DMS114 treated with DMSO at 0.1 percent for 48 hours (cell line): ENCODE measurements around the gene CSNK1E.

Experiments
- DNase-seq: peaks from one replicate; lab custom pipeline; 2025; ENCODE audit not compliant: unreplicated experiment; lab: John Stamatoyannopoulos, UW

CSNK1E gene

DNA sequence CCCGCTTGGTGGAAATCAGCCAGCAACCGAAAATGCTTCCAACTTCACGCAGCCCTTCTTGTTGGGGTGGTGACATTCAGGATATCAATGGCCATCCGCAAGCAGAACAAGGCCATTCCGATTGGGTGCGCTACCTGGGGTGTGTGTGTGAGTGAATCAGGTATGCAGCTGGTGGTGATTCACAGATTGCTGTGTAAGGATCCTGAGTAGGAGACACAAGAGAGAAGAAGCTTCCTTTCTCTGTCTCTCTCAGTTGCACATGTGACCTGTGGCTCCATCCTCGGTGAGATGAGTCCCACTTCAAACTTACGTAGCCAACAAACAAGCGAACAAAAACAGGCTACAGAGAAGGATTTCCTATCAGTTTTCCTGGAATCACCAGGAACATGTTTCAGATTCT, 34.8 kb downstream of the CSNK1E start:
- no peak for DNase-seq

GRCh38 chr22:38276166-38276565, 41.1 kb downstream of the CSNK1E start:
- DNase-seq: no peak

DNA sequence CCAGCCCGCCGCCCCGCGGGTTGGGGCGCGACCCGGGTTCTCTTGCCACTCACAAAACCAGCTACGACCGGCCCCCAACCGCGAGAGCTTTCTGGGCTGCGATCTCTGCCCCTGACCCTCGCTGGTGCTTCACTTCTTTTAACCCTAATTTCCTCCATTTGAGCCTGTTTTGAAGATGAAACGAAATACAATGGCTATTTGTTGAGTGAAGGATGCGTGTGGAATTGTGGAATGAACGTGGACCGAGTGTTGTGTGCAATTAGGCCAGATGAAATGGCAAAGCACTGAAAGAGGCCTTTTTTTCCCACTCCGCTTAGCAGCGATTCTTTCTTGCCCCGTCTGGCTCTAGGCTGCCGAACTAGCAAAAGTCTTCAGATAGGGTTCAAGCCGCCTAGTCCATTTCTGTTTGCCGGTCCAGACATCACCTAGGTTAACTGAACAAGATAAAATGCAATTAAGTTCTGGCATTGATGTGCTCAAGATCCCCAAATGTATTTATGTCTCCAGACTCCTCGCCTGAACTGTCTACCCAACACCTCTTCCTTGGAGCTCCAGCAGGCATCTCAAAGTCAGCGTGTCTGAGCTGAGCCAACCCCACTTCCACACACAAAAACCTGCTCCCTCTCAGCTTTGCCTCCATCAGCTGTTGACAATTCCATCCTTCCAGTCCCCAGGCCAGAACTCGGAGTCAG, 44.0 kb downstream of the CSNK1E start:
- peak; percentile 12 for DNase-seq

- DNase-seq: peak; percentile 22
These were observed 44.7 kb downstream of the CSNK1E start, which contains the start of gene TMEM184B for GRCh38 chr22:38272373-38273134. Gene TMEM184B (minus strand): TSS chr22:38273010. CDS start chr22:38247961, 25,049 bp downstream.

DNA sequence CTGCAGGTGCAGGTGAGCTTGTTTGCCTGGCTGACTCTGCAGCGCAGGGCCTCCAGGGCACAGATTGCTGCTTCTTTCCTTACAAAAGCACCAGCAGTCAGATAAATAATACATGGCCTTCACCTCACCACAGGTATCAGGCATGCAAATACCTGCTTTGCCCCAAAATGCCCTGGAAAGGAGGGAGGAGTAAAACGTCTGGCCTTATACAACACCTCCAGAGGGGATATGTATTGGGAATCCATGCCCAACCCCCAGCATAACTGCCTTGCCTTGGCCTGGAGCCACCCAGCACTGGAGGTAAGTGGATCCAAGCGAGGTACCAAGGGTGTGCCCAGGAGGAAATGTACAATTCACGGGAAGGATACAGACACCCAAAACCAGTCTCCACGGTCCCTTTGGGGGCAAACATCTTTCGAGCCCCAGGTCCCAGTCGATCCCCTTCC, 45.3 kb downstream of the CSNK1E start:
- DNase-seq: no peak

GRCh38 chr22:38271101-38271500, 46.1 kb downstream of the CSNK1E start:
- DNase-seq: no peak

DNA sequence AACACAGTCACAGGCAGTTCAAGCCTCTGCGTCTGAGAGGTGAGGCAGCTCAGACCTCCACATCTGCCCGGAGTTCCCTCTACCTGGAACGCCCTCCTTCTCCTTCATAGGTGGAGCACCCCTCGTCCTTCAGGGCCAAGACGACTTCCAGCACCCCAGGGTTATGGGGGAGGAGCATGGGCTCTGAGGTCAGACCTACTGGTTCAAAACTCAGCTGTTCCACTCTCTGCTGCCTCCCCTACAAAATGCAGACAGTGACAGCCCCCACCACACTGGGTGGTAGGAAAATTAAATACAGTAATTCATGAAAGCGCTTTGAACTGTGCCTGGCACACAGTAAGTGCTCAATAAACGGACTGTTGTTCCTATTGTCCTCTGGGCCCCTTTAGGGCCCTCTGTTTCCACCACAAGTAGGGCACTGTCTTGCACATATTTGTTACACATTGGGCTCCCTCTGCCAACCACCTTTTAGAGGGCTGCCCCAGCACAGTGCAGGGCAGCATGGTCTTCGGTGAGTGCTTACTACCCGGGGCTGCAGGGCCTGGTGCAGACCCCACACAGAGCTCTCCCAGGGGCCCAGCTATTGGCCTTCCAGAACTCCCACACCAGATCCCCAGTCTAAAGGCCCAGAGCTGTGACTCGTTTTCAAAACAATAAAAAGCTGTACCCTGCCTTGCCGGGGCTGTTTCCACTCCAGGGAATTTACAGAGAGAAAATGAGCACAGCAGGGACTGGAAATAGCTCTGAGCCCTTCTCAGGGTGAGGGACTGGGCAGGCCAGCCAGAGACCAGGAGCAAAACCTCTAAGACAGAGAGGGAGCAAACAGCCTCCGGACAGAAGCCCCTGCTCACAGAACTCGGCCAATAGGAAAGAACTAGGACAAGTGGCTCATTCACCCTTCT, 46.9 kb downstream of the CSNK1E start:
- no peak for DNase-seq

DNA sequence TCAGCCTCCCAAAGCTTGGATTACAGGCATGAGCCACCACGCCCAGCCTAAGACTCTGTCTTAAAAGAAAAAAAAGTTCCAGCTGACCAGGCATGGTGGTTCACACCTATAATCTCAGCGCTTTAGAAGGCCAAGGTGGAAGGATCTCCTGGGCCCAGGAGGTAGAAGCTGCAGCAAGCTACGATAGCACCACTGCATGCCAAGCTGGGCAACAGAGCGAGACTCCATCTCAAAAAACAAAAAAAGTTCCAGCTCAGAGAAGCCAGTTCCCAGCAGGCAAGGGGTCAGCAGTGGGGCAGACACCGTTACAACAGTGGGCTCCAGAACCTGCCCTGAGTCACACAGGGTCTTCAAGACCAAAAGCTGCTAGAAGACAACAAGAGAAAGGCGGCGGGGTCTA, 47.8 kb downstream of the CSNK1E start:
- no peak for DNase-seq

DNA sequence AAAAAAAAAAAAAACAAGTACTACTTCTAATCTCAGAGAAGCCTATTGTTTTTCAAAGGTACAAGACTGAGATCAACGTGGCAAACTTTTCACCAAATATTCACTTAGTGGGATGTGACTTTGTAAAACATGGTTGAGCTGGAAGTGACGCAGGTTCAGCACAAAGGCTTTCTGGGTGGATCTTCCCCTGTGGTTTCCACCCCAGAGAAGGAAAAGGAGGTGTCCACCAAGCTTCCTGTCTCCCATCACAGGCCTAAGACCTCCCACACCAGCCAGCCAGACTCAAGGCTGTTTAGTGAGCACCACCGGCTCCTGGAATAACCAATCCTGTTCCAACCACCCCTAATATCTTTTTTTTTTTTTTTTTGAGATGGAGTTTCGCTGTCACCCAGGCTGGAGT, 50.1 kb downstream of the CSNK1E start:
- no peak for DNase-seq

DNA sequence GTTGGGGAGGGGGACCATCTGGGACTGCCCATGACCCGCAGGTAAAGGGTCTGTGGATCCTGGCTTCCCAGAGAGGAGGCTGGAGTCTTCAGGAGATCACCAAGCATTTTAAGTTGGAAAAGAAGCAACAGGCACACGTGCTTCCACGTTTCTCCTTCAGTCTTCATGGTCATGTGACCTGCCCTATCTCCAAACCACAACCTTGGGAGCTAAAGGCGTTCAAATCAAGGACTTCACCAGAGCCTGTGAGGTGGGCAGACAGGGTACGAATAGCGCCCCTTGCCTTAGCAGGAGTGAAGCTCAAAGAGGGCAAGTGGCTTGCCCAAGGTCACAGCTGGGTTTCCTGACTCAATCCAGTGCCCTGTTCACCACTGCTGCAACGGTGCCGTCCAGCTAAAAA, 51.1 kb downstream of the CSNK1E start:
- DNase-seq: no peak

DNA sequence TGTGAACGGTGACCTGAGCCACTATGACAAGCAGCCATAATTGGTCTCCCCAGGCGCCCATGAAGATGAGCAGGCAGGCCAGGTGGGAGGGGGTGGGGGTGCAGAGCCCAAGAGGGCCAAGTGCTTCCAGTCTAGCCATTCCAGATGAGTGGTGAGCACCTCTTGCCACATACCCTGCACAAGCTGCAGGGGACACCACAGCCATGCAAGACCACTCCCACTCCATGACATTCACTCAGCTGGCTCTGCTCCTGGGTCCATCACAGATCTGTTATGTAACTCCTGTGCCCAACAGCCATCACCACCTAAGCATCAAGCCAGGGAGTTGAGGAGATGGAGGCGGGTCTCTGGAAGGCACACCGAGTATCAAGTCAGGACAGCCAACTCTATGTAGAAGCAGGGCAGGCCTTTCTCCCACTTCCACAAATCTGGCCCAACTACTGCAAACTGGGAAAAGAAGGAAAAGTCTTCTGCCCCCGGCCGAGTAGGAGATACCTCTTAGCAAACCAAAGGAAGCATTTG, 52.9 kb downstream of the CSNK1E start:
- DNase-seq: no peak

- DNase-seq: no peak
These were observed 55.0 kb downstream of the CSNK1E start for GRCh38 chr22:38262051-38262795.

DNA sequence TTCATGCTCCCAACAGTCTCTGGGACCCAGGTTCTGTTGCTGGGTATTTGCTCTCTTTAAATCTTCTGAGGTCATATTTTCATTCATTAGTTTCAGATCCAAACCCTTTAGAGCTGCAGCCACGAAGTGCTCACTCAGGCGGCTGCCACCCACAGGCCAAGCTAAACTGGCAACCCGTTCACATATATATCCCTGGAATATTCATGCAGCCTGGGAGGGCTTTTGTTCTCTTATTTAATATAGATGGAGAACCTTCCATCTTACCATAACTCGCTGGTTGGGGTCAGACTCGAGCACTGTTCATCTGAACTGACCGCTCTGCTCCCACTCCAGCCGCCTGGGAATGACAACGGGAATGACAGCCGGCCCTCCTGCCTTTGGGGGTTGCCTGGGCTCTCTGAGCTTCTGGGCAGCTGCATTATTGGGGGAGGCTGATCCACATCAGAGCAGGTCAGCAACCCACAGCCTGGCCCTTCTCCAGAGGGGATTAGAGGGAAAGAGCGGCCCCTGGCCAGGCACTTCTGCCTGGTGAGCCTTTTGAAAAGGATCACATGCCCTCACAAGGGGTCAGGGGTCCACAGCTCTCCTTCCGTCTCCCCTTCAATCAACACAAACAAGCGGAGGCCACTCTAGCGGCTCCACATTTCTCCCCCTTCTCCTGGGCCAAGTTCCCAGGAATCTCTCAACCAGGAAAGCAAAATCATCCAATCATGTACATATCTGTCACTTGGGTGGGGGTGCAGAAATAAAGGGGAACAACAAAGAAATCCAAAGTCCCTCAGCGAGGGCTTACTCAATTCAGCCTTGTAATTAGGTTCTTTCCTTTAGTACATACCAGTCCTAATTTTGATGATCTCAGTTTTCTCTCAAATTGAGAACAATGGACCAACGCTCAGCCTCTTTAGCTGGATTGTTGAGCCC, 56.2 kb downstream of the CSNK1E start:
- no peak for DNase-seq

GRCh38 chr22:38259370-38259769, 57.9 kb downstream of the CSNK1E start:
- no peak for DNase-seq

DNA sequence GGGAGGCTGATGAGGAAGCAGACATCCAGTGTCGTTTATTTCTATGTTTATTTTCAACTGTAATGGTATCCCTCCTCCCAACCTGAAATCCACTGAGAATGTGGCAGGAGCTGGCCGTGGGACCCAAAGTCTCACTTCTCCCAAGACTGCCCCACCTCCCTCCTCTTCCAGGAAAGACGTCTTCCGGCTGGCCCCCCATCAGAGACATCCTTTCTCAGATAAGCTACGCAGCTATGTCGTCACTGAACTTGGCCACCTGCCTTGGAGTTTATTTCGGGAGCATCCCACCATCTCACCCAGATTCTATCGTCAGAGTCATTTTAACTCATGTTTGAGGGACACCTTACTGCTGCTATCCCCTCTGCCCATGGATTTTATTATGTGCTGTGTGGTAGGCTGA, 58.3 kb downstream of the CSNK1E start:
- no peak for DNase-seq

DNA sequence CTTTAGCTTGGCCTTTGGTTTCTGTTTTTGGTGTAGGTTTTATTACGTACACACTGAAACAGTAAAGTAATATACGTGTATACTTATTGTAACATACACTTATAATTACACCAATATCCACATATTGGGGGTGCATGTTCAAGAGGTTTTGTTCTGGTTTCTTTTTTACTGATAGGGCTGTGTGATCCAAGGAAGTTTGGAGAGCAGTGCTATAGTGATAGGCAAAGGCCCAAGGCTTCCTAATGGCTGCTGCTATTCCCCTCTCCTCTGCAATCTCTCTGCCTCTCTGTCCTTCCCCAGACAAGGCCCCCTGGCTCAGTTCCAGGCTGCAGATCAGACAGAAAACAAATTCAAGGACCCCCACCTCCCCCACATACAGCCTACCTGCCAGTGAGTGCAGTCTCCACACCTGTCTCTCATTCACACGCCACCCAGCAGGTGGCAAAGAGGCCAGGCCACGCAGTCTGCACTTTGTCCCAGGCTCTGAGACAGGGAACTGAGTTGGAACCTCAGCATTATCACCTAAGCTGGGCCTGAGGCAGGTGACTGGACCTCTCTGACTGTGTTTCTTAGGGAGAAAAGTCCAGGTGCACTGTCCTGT, 59.5 kb downstream of the CSNK1E start:
- no peak for DNase-seq

DNA sequence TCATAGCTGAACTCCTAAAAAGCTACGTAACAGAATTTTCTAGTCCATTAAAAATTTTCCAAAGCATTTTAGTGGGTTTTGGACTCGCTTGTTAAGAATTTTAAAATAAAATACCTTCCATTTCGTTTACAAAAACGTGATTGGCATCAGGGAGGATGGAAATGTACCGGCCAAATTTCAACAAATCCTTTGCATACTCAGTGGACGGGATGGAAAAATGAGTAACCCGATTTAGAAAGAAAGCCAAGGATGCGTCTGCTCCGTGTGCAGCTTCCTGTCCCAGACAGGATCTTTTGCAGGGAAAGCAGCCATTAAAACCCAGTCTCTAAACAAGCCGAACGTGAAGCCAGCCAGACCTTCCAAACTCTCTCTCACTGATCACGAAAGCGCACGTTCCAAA, 60.1 kb downstream of the CSNK1E start:
- DNase-seq: no peak

DNA sequence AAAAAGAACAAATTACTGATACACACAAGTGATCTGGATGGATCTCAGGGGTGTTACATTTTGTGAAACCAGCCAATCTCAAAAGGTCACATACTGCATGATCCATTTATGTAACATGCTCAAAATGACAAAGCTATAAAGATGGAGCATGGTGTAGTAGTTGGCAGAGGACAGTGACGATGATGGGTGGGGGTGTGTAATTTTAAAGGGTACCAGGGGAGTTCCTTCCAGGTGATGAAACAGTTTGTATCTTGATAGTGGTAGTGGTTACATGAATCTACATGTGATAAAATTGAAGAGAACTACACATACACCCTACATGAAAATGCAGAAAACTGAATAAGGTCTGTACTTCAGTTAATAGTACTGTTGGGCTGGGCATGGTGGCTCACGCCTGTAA, 61.5 kb downstream of the CSNK1E start:
- no peak for DNase-seq

DNA sequence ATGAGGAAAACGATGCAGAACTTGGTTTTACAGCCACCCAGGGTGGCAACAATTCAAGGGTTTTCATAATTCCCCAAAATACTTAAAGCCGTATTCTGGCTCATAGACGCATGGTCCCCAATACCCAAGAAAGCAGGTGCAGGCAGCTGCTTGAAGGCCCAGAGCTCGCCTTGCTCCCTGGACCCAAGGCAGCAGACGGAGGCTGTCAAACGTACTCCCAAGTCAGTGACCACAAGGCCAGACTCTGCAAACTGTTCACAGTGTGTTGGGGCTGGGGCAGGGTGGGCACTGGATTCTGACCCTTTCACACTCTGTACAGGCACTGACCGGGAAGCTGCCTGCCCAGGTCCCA, 65.9 kb downstream of the CSNK1E start:
- DNase-seq: no peak
